ENCODE results near the gene ME3.

The ME3 gene

DNA sequence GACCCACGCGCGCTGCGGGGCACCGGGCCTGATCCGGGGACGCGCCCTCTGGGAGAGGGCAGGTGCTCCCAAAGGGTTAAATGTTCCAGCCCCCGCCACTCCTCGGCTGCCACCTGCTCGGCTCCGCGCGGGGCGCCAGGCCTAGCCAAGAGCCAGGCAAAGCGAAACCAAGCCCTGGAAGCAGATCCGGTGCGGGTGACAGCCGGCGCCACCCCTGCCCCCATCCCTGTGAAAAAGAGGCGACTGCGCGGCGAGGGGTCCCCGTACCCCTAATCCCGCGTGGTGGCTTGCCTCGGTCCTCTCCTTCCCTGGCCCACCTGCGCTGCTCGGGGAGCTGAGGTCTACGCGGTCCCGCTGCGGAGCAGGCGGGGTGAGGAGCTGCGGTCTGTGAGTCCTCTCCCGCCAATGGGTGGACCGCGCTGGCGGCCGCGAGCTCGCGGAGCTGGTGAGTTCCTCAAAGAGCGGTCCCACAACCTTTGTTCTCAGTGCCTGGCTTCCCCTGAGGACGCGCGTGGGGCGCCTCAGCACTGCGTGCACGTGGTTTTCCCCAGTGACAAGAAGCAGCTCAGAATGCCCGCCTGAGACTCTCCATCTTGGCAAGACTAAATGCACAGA is at the start of gene ME3:
Gene ME3, minus strand, starts transcription at position 610 of the 615 bp plus-strand sequence.
- no peak for DNase-seq (ENCODE audit: low read depth in 2 of 2, low spot score in 1 of 2)

DNA sequence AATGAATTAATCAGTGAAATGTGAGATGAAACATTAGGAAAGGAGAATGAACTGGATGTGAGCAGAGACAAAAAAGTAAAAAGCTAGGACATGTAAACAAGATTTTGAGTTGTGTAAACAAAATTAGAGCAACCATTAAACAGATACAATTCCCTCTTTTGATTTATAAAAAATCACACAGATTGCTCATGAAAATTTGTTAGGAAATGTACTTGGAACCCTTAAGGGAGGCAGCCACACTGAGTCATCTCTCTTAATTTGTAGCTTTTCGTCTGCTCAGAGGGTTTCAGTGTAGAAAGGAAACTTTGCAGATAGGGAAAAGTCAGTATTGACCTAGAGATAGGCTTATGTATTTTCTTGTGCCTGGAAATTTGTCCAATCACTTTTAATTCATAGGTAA is 49.6 kb upstream of the ME3 start:
- DNase-seq (ENCODE audit: low read depth in 2 of 2, low spot score in 1 of 2) = no peak

GRCh38 chr11:86720546-86720945 is 48.1 kb upstream of the ME3 start:
- DNase-seq (ENCODE audit: low read depth in 2 of 2, low spot score in 1 of 2) = no peak

GRCh38 chr11:86719781-86720463 is 47.5 kb upstream of the ME3 start:
- no peak for DNase-seq (ENCODE audit: low read depth in 2 of 2, low spot score in 1 of 2)

- DNase-seq (ENCODE audit: low read depth in 2 of 2, low spot score in 1 of 2) = no peak
Measured at GRCh38 chr11:86718999-86719398, 46.6 kb upstream of the ME3 start.

DNA sequence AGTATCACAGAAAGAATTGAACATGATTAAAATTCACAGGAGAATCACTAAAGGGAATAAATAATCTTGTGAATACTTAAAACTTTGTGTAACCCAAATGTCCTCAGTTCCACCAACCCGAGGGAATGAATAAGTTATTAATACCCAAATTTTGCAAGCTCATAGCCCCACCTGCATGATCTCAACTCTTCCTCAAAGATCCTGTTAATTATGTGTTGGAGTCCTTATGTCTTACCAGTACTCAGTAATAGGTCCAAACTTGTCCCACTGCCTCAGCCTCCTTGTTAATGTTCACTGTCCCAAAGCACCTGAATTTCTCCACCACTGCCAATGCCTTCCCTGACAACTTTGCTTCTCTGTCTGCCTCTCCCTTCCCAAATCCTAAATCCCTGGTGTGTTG is 46.1 kb upstream of the ME3 start:
- no peak for DNase-seq (ENCODE audit: low read depth in 2 of 2, low spot score in 1 of 2)

DNA sequence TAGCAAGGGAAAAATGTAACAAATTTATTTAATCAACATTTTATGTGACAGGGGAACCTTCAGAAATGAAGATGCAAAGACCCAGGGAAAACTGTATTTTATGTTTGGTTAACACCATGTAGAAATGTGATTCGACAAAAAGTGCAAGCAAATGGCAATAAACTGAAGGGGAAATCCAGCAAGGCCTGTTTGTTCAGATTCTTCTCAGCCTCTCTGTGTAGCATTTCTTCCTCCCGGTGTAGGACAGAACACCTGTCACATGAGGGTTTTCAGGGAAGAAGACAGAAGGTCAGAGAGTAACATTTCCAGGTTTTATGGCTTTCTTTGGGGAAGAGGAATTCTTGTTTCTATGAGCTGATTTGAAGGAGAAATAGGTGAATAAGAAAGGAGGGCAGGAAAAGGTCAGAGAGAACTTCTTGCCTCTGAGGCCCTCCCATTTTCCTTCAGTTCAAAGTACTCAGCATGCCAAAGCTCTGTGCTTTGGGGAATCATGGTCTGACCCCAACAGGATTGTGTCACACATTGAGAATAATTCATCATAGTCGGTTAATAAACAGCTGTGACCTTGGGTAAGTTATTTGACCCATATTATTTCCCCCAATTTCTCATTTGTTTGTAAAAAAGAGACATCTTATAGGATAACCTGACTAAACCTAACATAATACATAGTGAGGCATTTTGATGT is 45.5 kb upstream of the ME3 start:
- DNase-seq (ENCODE audit: low read depth in 2 of 2, low spot score in 1 of 2) = no peak

DNA sequence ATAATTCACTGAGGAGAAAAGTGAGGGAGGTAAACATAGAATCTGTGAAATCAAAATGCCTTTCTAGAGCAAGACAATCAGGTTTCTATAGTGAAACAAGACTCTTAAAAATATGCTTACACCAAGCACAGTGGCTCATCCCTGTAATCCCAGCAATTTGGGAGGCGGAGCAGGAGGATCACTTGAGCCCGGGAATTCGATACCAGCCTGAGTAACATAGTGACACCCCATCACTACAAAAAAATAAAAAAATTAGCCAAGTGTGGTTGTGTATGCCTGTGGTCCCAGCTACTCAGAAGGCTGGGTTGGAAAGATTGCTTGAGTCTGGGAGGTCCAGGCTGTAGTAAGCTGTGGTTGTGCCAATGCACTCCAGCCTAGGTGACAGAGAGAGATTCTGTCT is 43.2 kb upstream of the ME3 start:
- DNase-seq (ENCODE audit: low read depth in 2 of 2, low spot score in 1 of 2) = no peak

- no peak for DNase-seq (ENCODE audit: low read depth in 2 of 2, low spot score in 1 of 2)
Measured at GRCh38 chr11:86713552-86713951, 41.1 kb upstream of the ME3 start.

- no peak for DNase-seq (ENCODE audit: low read depth in 2 of 2, low spot score in 1 of 2)
Measured at GRCh38 chr11:86710936-86711335, 38.5 kb upstream of the ME3 start.

GRCh38 chr11:86708669-86709068 is 36.3 kb upstream of the ME3 start:
- DNase-seq (ENCODE audit: low read depth in 2 of 2, low spot score in 1 of 2) = no peak

DNA sequence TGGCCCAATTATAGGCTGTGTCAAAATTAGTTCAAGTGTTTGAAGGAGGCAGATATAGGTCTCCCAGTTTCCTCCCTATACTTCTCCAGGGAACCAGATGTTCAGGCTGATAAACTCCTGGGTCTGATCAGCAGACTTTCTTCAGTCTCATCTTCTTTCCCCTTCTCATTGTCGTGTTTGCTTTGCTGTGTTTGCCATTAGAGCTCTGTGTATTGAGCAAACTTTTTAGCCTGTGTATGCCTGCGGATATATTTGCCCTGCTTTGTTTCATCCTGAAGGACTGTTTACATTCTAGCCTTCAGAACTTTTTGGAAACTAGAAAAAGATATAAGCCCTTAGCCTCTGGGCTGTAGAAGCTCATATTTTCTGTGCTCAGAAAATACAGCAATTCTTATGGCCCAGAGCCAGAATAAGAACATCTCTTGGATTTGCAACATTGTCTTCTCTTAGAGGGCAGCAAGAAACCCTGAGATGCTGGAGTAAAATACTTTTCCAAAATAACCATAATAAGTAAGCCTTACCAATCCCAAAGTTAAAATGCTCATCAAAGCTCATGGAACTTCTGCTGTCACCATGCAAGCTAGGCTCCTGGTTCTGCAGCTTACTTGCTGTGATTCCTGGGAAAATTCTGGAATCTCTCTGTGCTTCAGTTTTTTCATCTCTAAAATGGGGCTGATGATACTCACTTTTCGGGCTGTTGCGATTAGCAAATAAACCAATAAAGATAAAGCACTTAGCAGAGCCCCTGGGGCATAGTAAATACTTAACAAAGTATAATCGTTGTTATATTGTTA is 34.1 kb upstream of the ME3 start:
- DNase-seq (ENCODE audit: low read depth in 2 of 2, low spot score in 1 of 2) = no peak

- no peak for DNase-seq (ENCODE audit: low read depth in 2 of 2, low spot score in 1 of 2)
Measured at GRCh38 chr11:86704710-86705109, 32.3 kb upstream of the ME3 start.

- DNase-seq (ENCODE audit: low read depth in 2 of 2, low spot score in 1 of 2) = no peak
Measured at GRCh38 chr11:86703987-86704386, 31.6 kb upstream of the ME3 start.

- no peak for DNase-seq (ENCODE audit: low read depth in 2 of 2, low spot score in 1 of 2)
Measured at GRCh38 chr11:86702220-86702983, 30.0 kb upstream of the ME3 start.

GRCh38 chr11:86699040-86699791 is 26.8 kb upstream of the ME3 start:
- DNase-seq (ENCODE audit: low read depth in 2 of 2, low spot score in 1 of 2) = no peak

GRCh38 chr11:86698639-86699038 is 26.2 kb upstream of the ME3 start:
- no peak for DNase-seq (ENCODE audit: low read depth in 2 of 2, low spot score in 1 of 2)

GRCh38 chr11:86696451-86696850 is 24.0 kb upstream of the ME3 start:
- DNase-seq (ENCODE audit: low read depth in 2 of 2, low spot score in 1 of 2) = no peak

DNA sequence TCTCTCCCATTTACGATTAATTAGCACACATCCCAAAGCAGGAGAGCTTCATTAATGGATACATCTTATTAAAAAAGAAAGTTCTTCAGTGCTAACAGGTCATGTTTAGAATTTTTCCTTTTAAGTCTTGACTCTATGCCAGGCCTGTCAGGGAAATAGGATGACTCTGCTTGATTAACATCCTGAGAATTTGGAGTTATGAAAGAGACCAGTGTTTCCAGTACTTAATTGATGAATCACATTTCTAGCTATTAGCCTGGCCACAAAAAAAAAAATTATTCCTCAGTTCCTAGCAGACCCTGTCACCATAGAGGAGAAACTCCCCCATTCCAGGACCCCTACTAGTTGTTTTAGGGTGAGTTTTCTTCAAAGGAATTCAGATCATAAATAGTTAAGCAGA is 23.6 kb upstream of the ME3 start:
- no peak for DNase-seq (ENCODE audit: low read depth in 2 of 2, low spot score in 1 of 2)

DNA sequence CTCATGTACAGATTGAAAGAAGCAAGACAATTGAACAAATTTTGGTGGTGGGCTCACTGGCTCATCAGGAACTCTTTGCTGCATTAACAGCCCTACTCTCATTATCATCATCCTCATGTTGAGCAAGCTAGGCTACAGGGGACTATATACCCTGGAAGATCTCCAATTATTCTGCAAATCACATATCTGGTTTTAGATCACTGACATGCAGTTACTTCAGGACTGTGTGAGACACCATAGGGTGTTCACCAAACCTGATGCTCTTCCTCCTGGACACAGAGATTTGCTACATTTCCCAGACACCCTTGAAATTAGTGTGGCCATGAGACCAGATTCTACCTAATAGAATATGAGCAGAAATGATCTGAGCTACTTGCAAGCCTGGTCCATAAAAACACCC is 23.0 kb upstream of the ME3 start:
- no peak for DNase-seq (ENCODE audit: low read depth in 2 of 2, low spot score in 1 of 2)

All from stimulated activated CD8-positive, alpha-beta memory T cell treated with anti-CD3 and anti-CD28 coated beads, Interleukin-4, amount 100 ng/mL, for 4 hours (primary cell).